Left ventricle myocardium inferior (tissue), 1 donor: ENCODE data around the gene GOPC. TPM values are rescaled to one million over a fixed set of nuclear protein-coding genes. Genes with fewer than 3 reads are reported as not detected.

Experiments
- DNase-seq: peaks from one replicate; pipeline ENCODE4 v3.0.0-alpha.2; 2020
- H3K27ac ChIP-seq: fragments of 200-600 bp; replicated peaks from 2 replicates; pipeline ENCODE4 v1.8.0; 2021
- H3K27me3 ChIP-seq: fragments of 200-600 bp; 2 replicates; pipeline ENCODE4 v1.8.0; 2021; ENCODE audit warnings: low read depth
- H3K36me3 ChIP-seq: fragments of 200-600 bp; 2 replicates; pipeline ENCODE4 v1.8.0; 2021
- H3K4me1 ChIP-seq: fragments of 200-600 bp; 2 replicates; pipeline ENCODE4 v1.8.0; 2021
- H3K4me3 ChIP-seq: fragments of 200-600 bp; 2 replicates; pipeline ENCODE4 v1.8.0; 2021; ENCODE audit warnings: mild to moderate bottlenecking, moderate library complexity
- H3K9me3 ChIP-seq: fragments of 200-600 bp; replicated peaks from 2 replicates; pipeline ENCODE4 v1.8.0; 2021
- intact Hi-C: fragments of 100-400 bp; cut with micrococcal nuclease; formaldehyde crosslinking; loops from one replicate; pipeline ENCODE4 v1.11.0; 2022
- total RNA-seq: library from RNA; stranded (reverse); fragmentation: NEBNext Ultra II Directional; extraction: Animal tissue kit (Norgen Biotek cat#: 25700); gene quantifications from one replicate; pipeline ENCODE4 v1.2.1, GENCODE V29; 2021
- TF ChIP-seq, protein P1 (sequence below): fragments of 200-600 bp; IDR thresholded peaks from 2 replicates; pipeline ENCODE4 v1.8.0; 2021; ENCODE audit warnings: antibody characterized with exemption, mild to moderate bottlenecking, borderline replicate concordance
- donor health status: DM: no; HTN: yes; CAD: no; lungs with severe emphysema.

Gene GOPC
- total RNA-seq, 1 donor from 2014 or later: 22.7 TPM

DNA sequence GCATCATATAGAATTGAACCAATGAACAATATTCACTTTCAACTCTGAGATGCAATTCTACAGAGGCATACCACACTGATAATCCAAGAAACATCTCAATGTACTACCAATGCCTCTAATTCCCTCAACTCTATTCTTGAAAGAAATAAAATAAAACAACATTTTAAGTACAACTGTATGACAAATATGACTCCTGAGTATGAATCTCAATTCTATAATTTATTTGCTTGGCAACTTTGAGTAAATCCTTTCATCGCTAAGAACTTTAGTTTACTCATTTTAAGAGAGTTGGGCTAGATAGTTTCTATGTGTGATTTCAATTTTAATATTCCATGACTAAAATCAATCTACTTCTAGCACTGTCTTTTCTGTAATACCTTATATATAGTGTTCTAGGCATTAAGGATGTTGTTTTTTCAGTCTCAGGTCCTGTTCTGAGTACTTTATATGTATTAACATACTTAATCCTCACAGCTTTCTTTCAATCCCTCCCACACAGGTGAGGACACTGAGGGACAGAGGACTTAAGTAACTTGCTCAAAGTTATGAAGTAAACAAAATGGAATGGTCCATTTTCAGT is 33.4 kb downstream of the GOPC start:
- H3K4me3 ChIP-seq: no peak overlapping the region
- TF ChIP-seq, protein P1, sequence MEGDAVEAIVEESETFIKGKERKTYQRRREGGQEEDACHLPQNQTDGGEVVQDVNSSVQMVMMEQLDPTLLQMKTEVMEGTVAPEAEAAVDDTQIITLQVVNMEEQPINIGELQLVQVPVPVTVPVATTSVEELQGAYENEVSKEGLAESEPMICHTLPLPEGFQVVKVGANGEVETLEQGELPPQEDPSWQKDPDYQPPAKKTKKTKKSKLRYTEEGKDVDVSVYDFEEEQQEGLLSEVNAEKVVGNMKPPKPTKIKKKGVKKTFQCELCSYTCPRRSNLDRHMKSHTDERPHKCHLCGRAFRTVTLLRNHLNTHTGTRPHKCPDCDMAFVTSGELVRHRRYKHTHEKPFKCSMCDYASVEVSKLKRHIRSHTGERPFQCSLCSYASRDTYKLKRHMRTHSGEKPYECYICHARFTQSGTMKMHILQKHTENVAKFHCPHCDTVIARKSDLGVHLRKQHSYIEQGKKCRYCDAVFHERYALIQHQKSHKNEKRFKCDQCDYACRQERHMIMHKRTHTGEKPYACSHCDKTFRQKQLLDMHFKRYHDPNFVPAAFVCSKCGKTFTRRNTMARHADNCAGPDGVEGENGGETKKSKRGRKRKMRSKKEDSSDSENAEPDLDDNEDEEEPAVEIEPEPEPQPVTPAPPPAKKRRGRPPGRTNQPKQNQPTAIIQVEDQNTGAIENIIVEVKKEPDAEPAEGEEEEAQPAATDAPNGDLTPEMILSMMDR: no peak
- H3K27me3 ChIP-seq: no peaks in the 10 kb centered on the region
- no peak overlapping the region for H3K27ac ChIP-seq
- DNase-seq: no peak
- H3K9me3 ChIP-seq: no peaks in the 10 kb centered on the region
- H3K4me1 ChIP-seq: no peaks in the 10 kb centered on the region
- intact Hi-C loops: no loop called here
- H3K36me3 ChIP-seq: peaks cover 80% of the 10 kb centered on the region

DNA sequence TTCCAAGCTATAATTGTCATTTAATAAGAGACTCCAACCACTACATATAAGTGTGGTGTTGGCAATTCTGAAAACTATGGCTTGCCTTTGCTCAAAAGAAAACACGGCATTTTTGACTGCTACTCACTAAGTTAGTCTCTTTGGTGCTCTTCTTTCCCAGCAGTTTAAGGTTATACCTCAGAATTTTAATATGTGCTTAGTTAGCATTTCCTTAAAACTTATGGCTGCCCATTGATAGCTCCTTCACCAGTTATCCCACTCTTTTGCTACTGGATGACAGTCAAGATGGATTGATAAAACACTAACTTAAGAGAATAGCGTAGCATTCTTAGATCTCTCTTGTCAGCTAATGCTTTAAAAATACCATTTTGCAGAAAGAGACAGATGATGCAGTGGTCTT is 34.1 kb downstream of the GOPC start:
- Histone ChIP-seq H3K27me3 (no peaks in the 10 kb centered on the region), H3K4me3 (no peak overlapping the region), H3K27ac (no peak overlapping the region), H3K4me1 (no peaks in the 10 kb centered on the region), H3K36me3 (peaks cover 79% of the 10 kb centered on the region), H3K9me3 (no peaks in the 10 kb centered on the region)
- intact Hi-C loops: no loop called here
- TF ChIP-seq, protein P1: no peak
- no peak for DNase-seq

DNA sequence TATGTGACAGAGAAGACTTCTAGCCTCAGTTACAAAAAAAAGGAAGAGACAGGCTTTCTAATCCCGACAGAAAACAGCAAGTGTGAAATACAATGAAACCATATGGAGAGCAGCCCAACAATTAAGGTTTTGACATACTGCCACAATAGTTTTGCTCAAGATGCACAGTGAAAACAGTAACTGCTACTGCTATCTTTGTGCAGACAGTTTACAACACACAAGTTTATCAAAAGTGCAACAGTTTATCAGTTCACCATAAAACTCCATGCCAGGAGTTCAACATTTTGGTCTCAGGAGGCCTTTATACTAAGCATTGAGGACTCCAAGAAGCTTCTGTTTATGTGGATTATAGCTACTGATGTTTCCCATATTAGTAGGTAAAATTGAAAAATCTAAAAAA is 37.6 kb downstream of the GOPC start:
- Histone ChIP-seq H3K27me3 (no peaks in the 10 kb centered on the region), H3K4me1 (no peaks in the 10 kb centered on the region), H3K36me3 (peaks cover 75% of the 10 kb centered on the region), H3K4me3 (no peak overlapping the region), H3K27ac (no peak overlapping the region), H3K9me3 (no peaks in the 10 kb centered on the region)
- TF ChIP-seq, protein P1: no peak
- DNase-seq: no peak
- intact Hi-C loops: no loop called here

DNA sequence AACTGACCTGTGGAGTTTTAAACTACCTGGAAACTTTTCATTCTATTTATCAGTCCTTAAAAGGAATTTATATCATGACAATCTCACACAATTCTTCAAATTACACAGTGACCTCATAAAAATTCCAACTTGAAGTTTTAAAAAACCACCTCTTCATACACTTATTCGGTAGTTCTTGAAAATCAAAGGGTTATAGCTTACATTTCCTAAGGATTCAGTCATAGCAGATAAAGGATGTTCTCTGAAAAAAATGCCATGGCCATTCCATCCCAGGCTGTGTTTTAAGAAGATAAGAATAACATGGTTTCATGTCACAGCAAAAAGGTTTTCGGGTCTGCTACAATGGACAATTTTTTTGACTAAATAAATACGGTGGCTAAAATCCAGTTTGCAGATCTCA is 41.2 kb downstream of the GOPC start:
- intact Hi-C loops: no loop called here
- no peak for DNase-seq
- Histone ChIP-seq H3K27ac (no peak overlapping the region), H3K36me3 (peaks cover 40% of the 10 kb centered on the region), H3K4me1 (peaks cover 2% of the 10 kb centered on the region), H3K27me3 (no peaks in the 10 kb centered on the region), H3K9me3 (no peaks in the 10 kb centered on the region), H3K4me3 (no peak overlapping the region)
- TF ChIP-seq, protein P1: no peak

DNA sequence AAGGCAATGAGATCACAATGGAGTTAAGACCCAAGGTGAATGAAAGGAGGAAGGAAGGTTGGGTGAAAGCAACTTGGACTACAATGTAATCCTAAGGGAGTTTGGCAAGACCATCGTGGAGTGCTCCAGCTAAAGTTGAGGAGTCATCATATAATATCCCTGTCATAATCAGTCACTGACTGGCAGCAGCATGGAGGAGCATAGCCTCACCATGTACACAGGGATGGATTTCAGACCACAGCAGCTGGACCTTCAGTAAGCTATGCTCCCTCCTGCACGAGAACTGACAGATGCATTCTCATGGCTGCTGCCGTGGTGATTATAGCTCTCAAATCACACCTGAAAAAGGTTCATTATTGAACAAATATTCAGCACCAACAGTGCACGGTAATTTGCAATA is 43.0 kb downstream of the GOPC start:
- H3K27ac ChIP-seq: no peak overlapping the region
- peaks cover 12% of the 10 kb centered on the region for H3K4me1 ChIP-seq
- H3K9me3 ChIP-seq: no peaks in the 10 kb centered on the region
- DNase-seq: no peak
- intact Hi-C loops: loop anchor here (5.0 kb wide), 1 partner anchor 207 kb away; no protein-coding TSS in a partner anchor
- H3K27me3 ChIP-seq: no peaks in the 10 kb centered on the region
- H3K4me3 ChIP-seq: no peak overlapping the region
- H3K36me3 ChIP-seq: peaks cover 23% of the 10 kb centered on the region
- TF ChIP-seq, protein P1: no peak
